Stimulated activated CD8-positive, alpha-beta memory T cell treated with anti-CD3 and anti-CD28 coated beads, Interleukin-15, amount 100 ng/mL, for 24 hours (primary cell): Measurements from ENCODE around the gene WASHC2C.
"Not testable (repeated sequence)": the region's sequence is repeated elsewhere in the genome, so short reads cannot be mapped to it uniquely, and the experiment has no call there.

Experiments
- DNase-seq: peaks from one replicate; pipeline ENCODE4 v3.0.0-alpha.2; 2020; ENCODE audit warnings: low read depth

The WASHC2C gene

GRCh38 chr10:45763037-45763436 is 36.0 kb downstream of the WASHC2C start:
- DNase-seq: not testable (repeated sequence)

DNA sequence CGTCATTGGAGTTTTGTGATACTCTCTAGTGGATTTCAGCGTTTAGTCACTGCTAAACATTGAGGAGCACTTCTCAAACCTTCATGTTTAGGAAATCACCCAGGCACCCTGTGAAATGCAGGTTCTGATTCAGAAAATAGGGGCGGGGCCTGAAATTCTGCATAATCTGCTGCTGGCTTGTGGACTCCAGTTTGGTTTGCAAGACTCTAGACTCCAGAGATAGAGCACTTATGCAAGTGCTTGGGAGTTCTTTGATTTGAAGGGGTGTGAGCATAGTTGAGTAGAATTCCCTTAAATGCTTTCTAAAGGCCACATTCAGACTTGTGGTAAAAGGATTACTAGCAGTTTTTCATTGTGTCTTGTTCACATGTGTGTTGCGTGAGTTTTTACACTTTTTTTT is 41.3 kb downstream of the WASHC2C start:
- not testable (repeated sequence) for DNase-seq

- not testable (repeated sequence) for DNase-seq
Measured at GRCh38 chr10:45771757-45772461, 44.8 kb downstream of the WASHC2C start.

- DNase-seq: not testable (repeated sequence)
Measured at GRCh38 chr10:45786217-45786616, 59.2 kb downstream of the WASHC2C start.

- not testable (repeated sequence) for DNase-seq
Measured at GRCh38 chr10:45787212-45787741, 60.2 kb downstream of the WASHC2C start.

GRCh38 chr10:45789991-45790390 is 62.9 kb downstream of the WASHC2C start:
- DNase-seq: not testable (repeated sequence)

GRCh38 chr10:45790694-45791426 is 63.8 kb downstream of the WASHC2C start:
- DNase-seq: not testable (repeated sequence)

DNA sequence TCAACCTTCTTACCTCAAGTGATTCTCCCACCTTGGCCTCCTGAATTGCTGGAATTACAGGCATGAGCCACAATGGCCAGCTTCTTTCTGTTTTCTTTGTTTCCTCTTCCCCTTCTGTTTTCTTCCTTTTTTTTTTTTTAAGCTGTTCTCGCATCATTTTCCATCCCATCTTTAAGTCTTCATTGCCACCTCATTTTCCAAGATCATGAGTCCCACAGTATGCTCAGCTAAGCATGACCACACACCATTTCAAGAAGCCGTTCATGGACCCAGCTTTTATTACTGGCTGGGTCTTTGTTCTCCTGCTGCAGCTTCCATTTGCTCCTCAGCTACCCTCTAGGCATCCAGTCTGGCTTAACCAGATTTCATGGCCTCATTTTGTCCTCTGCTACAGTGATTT is 67.7 kb downstream of the WASHC2C start:
- DNase-seq: not testable (repeated sequence)

GRCh38 chr10:45803060-45804010 is 76.3 kb downstream of the WASHC2C start:
- not testable (repeated sequence) for DNase-seq

DNA sequence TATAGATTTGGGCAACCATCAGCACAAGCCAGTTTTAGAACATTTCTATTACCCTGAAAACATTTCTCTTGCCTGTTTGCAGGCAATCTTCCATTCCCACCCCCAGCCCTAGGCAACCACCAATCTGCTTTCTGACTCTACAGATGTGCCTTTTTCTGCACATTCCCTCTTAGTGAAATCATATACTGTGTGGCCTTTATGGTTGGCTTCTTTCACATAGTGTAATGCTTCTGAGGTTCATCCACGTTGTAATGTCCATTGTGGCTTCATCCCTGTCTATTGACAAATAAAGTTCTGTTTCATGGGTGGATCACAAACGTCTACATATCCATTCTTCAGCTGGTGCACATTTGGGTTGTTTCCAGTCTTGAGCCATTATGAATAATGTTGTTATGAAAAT is 77.9 kb downstream of the WASHC2C start:
- not testable (repeated sequence) for DNase-seq

- no peak for DNase-seq
Measured at GRCh38 chr10:45809837-45810236, 82.8 kb downstream of the WASHC2C start.

GRCh38 chr10:45811075-45811474 is 84.0 kb downstream of the WASHC2C start:
- no peak for DNase-seq

GRCh38 chr10:45812959-45813358 is 85.9 kb downstream of the WASHC2C start:
- DNase-seq: not testable (repeated sequence)

DNA sequence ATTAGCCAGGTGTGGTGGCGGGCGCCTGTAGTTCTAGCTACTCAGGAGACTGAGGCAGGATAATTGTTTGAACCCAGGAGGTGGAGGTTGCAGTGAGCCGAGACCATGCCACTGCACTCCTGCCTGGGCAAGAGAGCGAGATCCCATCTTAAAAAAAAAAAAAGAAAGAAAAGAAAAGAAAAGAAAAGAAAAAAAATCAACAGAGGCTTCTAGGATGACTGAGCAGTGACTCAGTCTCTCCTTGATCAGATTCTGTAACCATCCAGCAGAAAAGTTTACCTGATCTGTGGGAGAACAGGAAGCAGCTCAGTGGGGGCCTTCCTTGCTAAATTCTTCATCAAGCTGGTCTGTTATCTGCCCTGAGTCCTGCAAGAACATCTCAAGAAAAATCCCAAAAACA is 87.1 kb downstream of the WASHC2C start:
- not testable (repeated sequence) for DNase-seq

GRCh38 chr10:45817130-45817859 is 90.2 kb downstream of the WASHC2C start:
- DNase-seq: no peak

- no peak for DNase-seq
Measured at GRCh38 chr10:45817912-45818311, 90.8 kb downstream of the WASHC2C start.

GRCh38 chr10:45819552-45819951 is 92.5 kb downstream of the WASHC2C start:
- DNase-seq: no peak

DNA sequence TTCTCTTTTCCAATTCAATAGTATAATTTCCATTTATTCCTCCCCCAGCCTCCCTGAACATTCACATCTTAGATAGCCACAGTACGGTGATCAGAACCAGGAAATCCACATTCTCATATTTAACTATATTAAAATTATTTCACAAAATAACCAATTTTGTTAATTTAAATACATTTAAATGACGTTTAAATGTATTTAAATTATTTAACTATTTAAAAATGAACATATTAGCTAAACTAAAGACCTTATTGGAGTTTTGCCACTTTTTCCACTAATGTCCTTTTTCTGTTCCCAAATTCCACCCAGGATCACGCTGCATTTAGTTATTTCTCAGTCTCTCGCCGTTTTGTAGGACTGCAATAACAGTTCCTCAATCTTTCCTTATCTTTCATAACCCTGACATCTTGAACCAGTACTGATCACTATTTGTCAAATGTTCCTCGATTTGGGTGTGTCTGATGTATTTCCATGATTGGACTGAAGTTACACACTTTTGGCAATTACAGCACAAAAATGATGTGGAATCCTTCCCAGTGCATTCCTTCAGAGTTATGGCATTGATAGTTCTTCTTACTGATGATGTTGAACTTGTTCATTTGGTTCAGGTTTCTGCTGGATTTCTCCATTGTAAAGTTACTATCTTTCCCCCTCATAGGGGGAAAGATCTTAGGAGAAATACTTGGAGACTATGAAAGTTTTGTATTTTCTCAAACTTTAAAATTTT is 93.2 kb downstream of the WASHC2C start:
- DNase-seq: not testable (repeated sequence)

DNA sequence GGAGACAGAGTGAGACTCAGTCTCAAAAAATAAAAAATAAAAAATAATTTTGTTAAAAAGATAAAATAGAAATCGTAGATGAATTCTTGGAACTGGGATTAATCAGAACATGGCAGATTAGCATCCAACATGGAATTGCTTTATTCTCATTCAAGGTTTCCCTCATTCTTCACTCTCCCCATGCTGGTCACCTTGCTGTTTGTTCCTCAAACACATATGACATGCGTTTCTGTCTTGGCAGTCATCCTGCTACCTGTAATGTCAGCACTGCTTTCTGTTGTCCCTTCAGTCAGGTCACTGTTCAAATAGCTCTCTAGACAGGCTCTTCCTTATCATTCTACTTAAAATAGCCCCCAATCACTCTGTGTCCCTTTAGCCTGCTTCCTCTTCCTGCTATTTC is 95.9 kb downstream of the WASHC2C start:
- DNase-seq: not testable (repeated sequence)
